Tibial nerve (tissue), 4 donors: ENCODE data around the gene MELK. TPM values are rescaled to one million over a fixed set of nuclear protein-coding genes. Genes with fewer than 3 reads are reported as not detected.

Experiments used
- DNase-seq, 2 donors: peaks; one replicate each; pipeline ENCODE4 v3.0.0-alpha.2; 2019; ENCODE audit warnings: low spot score in 2 of 2
- H3K27ac ChIP-seq, 4 donors: fragments of 200-600 bp; sonication (generic) in 3 of 4; one replicate each; pipeline ENCODE4 v1.5.1; 2017 to 2019; ENCODE audit warnings: mild to moderate bottlenecking in 1 of 4
- H3K27me3 ChIP-seq, 2 donors: fragments of 200-600 bp; sonication (generic) in 1 of 2; one replicate each; pipeline versions ENCODE4 v1.5.1 to v1.6.0; 2017 to 2019
- H3K36me3 ChIP-seq, 3 donors: fragments of 200-600 bp; sonication (generic); one replicate each; pipeline ENCODE4 v1.5.1; 2018 to 2019
- H3K4me1 ChIP-seq, 4 donors: fragments of 200-600 bp; sonication (generic) in 3 of 4; one replicate each; pipeline ENCODE4 v1.5.1; 2017 to 2019
- H3K4me3 ChIP-seq, 4 donors: fragments of 200-600 bp; sonication (generic) in 3 of 4; one replicate each; pipeline ENCODE4 v1.5.1; 2017 to 2019; ENCODE audit warnings: mild to moderate bottlenecking in 1 of 4, moderate library complexity in 1 of 4
- H3K9me3 ChIP-seq, 4 donors: fragments of 200-600 bp; sonication (generic) in 3 of 4; one replicate each; pipeline ENCODE4 v1.5.1; 2017 to 2019
- CTCF ChIP-seq, 5 experiments: fragments of 200-600 bp in 3 of 5; fragments of 450-650 bp in 2 of 5; sonication (generic) in 3 of 5; IDR thresholded peaks; one replicate each; pipeline ENCODE4 v1.5.1; 2016 to 2019; ENCODE audit warnings: antibody characterized with exemption in 5 of 5, mild to moderate bottlenecking in 3 of 5, moderate library complexity in 2 of 5
- EP300 ChIP-seq, 2 donors: sonication (generic); formaldehyde crosslinking; IDR thresholded peaks; one replicate each; pipeline ENCODE4 v1.6.1; 2017; ENCODE audit warnings: antibody characterized with exemption in 2 of 2, mild to moderate bottlenecking in 1 of 2
- POLR2A ChIP-seq, 2 donors: fragments of 450-650 bp; IDR thresholded peaks; one replicate each; pipeline ENCODE4 v1.6.1; 2017; ENCODE audit warnings: antibody characterized with exemption in 2 of 2, mild to moderate bottlenecking in 2 of 2, moderate library complexity in 2 of 2
- WGBS, 2 donors: methylation state at CpG; one replicate each; pipeline ENCODE4 v1.1.5; 2018; 5-methylcytosine and 5-hydroxymethylcytosine counted together
- total RNA-seq, 4 donors: library from RNA; depleted of rRNA; stranded (reverse); fragments of >200 nt; gene quantifications; one replicate each; pipeline ENCODE4 v1.1.0, GENCODE V29; 2016

MELK gene
- total RNA-seq, 4 donors from 2014 or later, result 0.22 to 1.2 (median 0.60) TPM; not detected in 1

DNA sequence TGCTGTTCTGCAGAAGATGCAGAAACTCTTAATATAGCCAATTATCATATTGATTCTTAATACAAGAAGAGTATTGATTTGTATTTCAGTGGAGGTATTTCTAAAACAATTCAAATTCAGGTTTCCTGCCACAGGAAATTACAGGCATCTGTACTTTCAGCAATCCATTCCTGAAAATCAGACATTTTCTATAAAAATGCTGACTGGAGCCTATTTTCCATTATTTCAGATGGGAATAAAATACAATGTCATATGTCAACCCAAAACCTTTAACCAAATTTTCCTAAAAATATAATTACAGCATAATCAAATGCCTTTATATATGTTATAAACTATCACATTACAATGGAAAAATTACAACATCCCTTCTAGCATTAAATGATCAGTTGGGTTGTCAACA is 131.5 kb downstream of the MELK start:
- H3K4me1 ChIP-seq, result no peaks in the 10 kb centered on the region
- no peak for DNase-seq
- no peak for TF ChIP-seq EP300 (IDR thresholded peaks at IDR 0.05)
- TF ChIP-seq CTCF (IDR thresholded peaks at IDR 0.05), result no peak
- TF ChIP-seq POLR2A (IDR thresholded peaks at IDR 0.05), result no peak
- H3K4me3 ChIP-seq, result no peak overlapping the region
- H3K9me3 ChIP-seq, result peaks cover 0 to 3% (median 0%) of the 10 kb centered on the region in 4 donors
- H3K27me3 ChIP-seq, result no peaks in the 10 kb centered on the region
- no peaks in the 10 kb centered on the region for H3K36me3 ChIP-seq
- H3K27ac ChIP-seq, result no peak overlapping the region

DNA sequence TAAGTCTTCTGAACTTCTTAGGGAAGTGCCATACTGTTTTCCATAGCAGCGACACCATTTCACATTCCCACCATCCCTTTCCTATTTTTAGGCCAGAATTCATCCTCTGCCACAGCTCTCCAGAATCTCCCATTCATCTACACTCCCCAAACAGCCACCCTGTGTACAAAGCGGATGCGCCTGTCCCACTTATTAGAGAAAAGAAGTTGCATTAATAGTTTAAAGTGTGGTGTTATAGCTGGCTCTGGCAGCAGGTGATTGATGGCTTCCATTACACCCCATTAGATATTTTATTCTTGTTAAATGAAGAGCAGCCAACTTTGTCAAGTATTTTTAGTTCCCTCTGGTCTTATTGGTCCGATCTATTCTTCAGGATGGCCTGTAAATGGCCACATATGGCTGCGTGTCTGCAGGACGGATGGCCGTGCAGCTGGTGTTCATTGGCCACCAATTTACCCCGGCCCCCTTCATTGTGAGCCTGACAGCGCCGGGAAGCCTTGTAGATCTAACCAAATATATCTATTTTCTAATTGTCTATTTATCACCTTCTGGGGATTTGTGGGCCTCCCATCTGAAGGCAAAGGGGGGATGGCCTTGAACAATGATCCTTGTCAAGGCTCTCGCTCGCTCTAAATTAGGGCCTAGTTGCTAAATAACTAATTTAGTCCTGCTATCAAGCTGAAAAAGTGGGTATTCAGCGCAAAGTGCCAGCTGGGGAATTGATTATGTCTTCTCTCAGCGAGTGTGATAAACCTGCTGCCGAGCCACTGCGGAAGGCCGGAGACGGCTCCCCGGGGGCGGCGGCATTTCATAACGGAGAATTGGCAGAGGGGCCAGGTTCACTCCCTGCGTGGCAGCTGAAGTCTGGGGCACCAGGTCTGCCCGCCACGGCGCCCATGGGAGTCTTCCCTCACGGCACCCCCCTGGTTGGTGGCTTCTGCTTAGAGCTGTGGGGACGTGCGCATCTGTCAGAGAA is 141.1 kb downstream of the MELK start:
- TF ChIP-seq CTCF (IDR thresholded peaks at IDR 0.05) (no peak), EP300 (IDR thresholded peaks at IDR 0.05) (no peak), POLR2A (IDR thresholded peaks at IDR 0.05) (no peak)
- WGBS, 2 donors, result 91 to 92% methylated on average over 28 to 29 of the region's 29 CpGs

GRCh38 chr9:36716496-36716895 is 143.8 kb downstream of the MELK start:
- TF ChIP-seq EP300 (IDR thresholded peaks at IDR 0.05) (no peak), CTCF (IDR thresholded peaks at IDR 0.05) (no peak), POLR2A (IDR thresholded peaks at IDR 0.05) (no peak)
- Histone ChIP-seq H3K27me3 (no peaks in the 10 kb centered on the region), H3K4me1 (no peaks in the 10 kb centered on the region), H3K4me3 (no peak overlapping the region), H3K27ac (no peak overlapping the region), H3K36me3 (no peaks in the 10 kb centered on the region), H3K9me3 (no peaks in the 10 kb centered on the region)
- no peak for DNase-seq
- WGBS, 2 donors, result 70 to 89% methylated on average over 2 of the region's 2 CpGs

More for the DNA sequence above, 141.1 kb downstream of the MELK start:
- no peak for DNase-seq
- no peak overlapping the region for H3K4me3 ChIP-seq
- H3K4me1 ChIP-seq, result no peaks in the 10 kb centered on the region
- H3K36me3 ChIP-seq, result no peaks in the 10 kb centered on the region
- no peaks in the 10 kb centered on the region for H3K9me3 ChIP-seq
- no peak overlapping the region for H3K27ac ChIP-seq
- H3K27me3 ChIP-seq, result no peaks in the 10 kb centered on the region

GRCh38 chr9:36717276-36717675 is 144.6 kb downstream of the MELK start:
- H3K27me3 ChIP-seq, result no peaks in the 10 kb centered on the region
- no peak for TF ChIP-seq EP300 (IDR thresholded peaks at IDR 0.05)
- H3K4me3 ChIP-seq, result no peak overlapping the region
- no peaks in the 10 kb centered on the region for H3K36me3 ChIP-seq
- no peaks in the 10 kb centered on the region for H3K9me3 ChIP-seq
- 66 to 76% methylated on average over 3 of the region's 3 CpGs for WGBS, 2 donors
- H3K27ac ChIP-seq, result no peak overlapping the region
- no peak for DNase-seq
- H3K4me1 ChIP-seq, result no peaks in the 10 kb centered on the region

- WGBS, 2 donors, result 0 to 9% methylated on average over 1 of the region's 1 CpG
- TF ChIP-seq EP300 (IDR thresholded peaks at IDR 0.05), result no peak
- TF ChIP-seq CTCF (IDR thresholded peaks at IDR 0.05), result no peak
- no peak for TF ChIP-seq POLR2A (IDR thresholded peaks at IDR 0.05)
- H3K27ac ChIP-seq, result no peak overlapping the region
- no peaks in the 10 kb centered on the region for H3K4me1 ChIP-seq
- H3K27me3 ChIP-seq, result no peaks in the 10 kb centered on the region
- H3K9me3 ChIP-seq, result no peaks in the 10 kb centered on the region
- no peak overlapping the region for H3K4me3 ChIP-seq
- no peaks in the 10 kb centered on the region for H3K36me3 ChIP-seq
- DNase-seq, result no peak
These were observed 145.9 kb downstream of the MELK start for GRCh38 chr9:36718612-36719011.
